ENCODE measurements around the gene PLCH2.

PLCH2 gene

GRCh38 chr1:2496746-2497145, 20.7 kb downstream of the PLCH2 start:
- no peak for TF ChIP-seq CTCF (IDR thresholded peaks at IDR 0.05)

- TF ChIP-seq CTCF (IDR thresholded peaks at IDR 0.05): no peak
Measured at GRCh38 chr1:2497891-2498290, 21.8 kb downstream of the PLCH2 start.

- no peak for TF ChIP-seq CTCF (IDR thresholded peaks at IDR 0.05)
Measured at GRCh38 chr1:2498648-2499047, 22.6 kb downstream of the PLCH2 start.

- no peak for TF ChIP-seq CTCF (IDR thresholded peaks at IDR 0.05)
Measured at GRCh38 chr1:2499260-2499659, 23.2 kb downstream of the PLCH2 start.

- no peak for TF ChIP-seq CTCF (IDR thresholded peaks at IDR 0.05)
Measured at GRCh38 chr1:2499986-2500596, 24.0 kb downstream of the PLCH2 start.

GRCh38 chr1:2501041-2501819, 25.1 kb downstream of the PLCH2 start:
- TF ChIP-seq CTCF (IDR thresholded peaks at IDR 0.05): no peak

GRCh38 chr1:2501820-2502119, 25.7 kb downstream of the PLCH2 start:
- no peak for TF ChIP-seq CTCF (IDR thresholded peaks at IDR 0.05)
